Peyer's patch (tissue), 4 donors: Measurements from ENCODE around the gene RFX6. TPM values are rescaled to one million over a fixed set of nuclear protein-coding genes. Genes with fewer than 3 reads are reported as not detected.

Experiments used
- DNase-seq, 3 donors: peaks; one replicate each; pipeline ENCODE4 v3.0.0-alpha.2; 2017 to 2019
- H3K27ac ChIP-seq, 4 donors: fragments of 200-600 bp; sonication (generic); one replicate each; pipeline ENCODE4 v1.5.1; 2016 to 2019
- H3K27me3 ChIP-seq, 2 donors: fragments of 200-600 bp; sonication (generic); one replicate each; pipeline ENCODE4 v1.5.1; 2019
- H3K36me3 ChIP-seq, 3 donors: fragments of 200-600 bp; sonication (generic); one replicate each; pipeline ENCODE4 v1.5.1; 2016 to 2019
- H3K4me1 ChIP-seq, 4 donors: fragments of 200-600 bp; sonication (generic); one replicate each; pipeline ENCODE4 v1.5.1; 2016 to 2019
- H3K4me3 ChIP-seq, 4 donors: fragments of 200-600 bp; sonication (generic); 1 replicate in 3 of 4; 2 replicates in 1 of 4; pipeline ENCODE4 v1.5.1; 2016 to 2019; ENCODE audit warnings: mild to moderate bottlenecking in 1 of 4
- H3K9me3 ChIP-seq, 4 donors: fragments of 200-600 bp; sonication (generic); one replicate each; pipeline ENCODE4 v1.5.1; 2016 to 2019; ENCODE audit warnings: mild to moderate bottlenecking in 1 of 4
- POLR2A ChIP-seq, 2 donors: fragments of 450-650 bp; IDR thresholded peaks; one replicate each; pipeline ENCODE4 v1.5.1; 2017; ENCODE audit warnings: antibody characterized with exemption in 2 of 2, mild to moderate bottlenecking in 2 of 2, moderate library complexity in 2 of 2
- total RNA-seq, 4 donors: library from RNA; depleted of rRNA; stranded (reverse); fragments of >200 nt; gene quantifications; one replicate each; pipeline ENCODE4 v1.1.0, GENCODE V29; 2016
- TF ChIP-seq, protein P1 (sequence below), 6 experiments: fragments of 450-650 bp in 4 of 6; fragments of 200-600 bp in 2 of 6; sonication (generic) in 1 of 6; IDR thresholded peaks; one replicate each; pipeline ENCODE4 v1.5.1; 2017 to 2019; ENCODE audit warnings: antibody characterized with exemption in 6 of 6, mild to moderate bottlenecking in 3 of 6, moderate library complexity in 1 of 6

The RFX6 gene
- total RNA-seq, 4 donors from 2014 or later: 0.83 to 4.4 (median 1.9) TPM

DNA sequence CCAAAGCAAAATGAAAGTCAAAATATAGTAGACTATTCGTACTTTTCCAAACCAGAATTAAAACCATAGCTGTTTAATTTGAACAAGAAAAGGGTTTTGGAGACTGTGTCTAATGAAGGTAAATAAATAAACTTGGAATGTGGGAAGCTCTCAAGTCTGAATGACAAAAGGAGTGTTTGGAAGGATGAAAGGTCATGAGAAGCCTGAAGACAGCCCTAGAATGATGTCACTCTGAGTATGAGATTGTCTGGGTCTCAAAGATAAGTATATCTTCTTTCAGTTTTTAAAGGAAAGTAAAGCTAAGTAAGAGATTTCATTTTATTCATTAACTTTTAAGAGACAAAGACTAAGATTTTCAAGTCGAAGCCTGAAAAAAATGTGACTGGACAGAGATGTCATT, 72.9 kb downstream of the RFX6 start:
- no peak for DNase-seq
- TF ChIP-seq, protein P1, sequence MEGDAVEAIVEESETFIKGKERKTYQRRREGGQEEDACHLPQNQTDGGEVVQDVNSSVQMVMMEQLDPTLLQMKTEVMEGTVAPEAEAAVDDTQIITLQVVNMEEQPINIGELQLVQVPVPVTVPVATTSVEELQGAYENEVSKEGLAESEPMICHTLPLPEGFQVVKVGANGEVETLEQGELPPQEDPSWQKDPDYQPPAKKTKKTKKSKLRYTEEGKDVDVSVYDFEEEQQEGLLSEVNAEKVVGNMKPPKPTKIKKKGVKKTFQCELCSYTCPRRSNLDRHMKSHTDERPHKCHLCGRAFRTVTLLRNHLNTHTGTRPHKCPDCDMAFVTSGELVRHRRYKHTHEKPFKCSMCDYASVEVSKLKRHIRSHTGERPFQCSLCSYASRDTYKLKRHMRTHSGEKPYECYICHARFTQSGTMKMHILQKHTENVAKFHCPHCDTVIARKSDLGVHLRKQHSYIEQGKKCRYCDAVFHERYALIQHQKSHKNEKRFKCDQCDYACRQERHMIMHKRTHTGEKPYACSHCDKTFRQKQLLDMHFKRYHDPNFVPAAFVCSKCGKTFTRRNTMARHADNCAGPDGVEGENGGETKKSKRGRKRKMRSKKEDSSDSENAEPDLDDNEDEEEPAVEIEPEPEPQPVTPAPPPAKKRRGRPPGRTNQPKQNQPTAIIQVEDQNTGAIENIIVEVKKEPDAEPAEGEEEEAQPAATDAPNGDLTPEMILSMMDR (IDR thresholded peaks at IDR 0.05): no peak
- TF ChIP-seq POLR2A (IDR thresholded peaks at IDR 0.05): no peak
- no peaks in the 10 kb centered on the region for H3K36me3 ChIP-seq
- no peak overlapping the region for H3K4me3 ChIP-seq
- no peak overlapping the region for H3K27ac ChIP-seq
- H3K4me1 ChIP-seq: no peaks in the 10 kb centered on the region
- no peaks in the 10 kb centered on the region for H3K9me3 ChIP-seq
- H3K27me3 ChIP-seq: no peaks in the 10 kb centered on the region

DNA sequence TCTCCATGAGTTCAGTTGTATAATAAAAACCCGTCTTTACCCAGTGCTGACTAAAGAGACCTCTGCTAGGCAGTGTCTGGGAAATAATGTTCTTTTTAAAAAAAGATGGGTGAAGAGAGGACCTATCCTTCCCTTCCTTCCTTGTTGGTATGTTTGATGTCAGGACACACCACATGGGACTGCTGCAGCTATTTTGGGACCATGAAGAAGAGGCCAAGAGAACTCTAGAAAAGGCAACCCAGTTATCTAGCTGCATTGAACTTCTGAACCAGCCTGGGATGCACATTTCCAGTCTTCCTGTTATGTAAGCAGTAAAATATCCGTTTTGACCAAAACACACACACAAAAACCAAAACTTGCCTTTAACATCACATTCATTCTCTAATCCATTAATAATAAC, 77.3 kb downstream of the RFX6 start:
- no peak for TF ChIP-seq POLR2A (IDR thresholded peaks at IDR 0.05)
- TF ChIP-seq, protein P1 (IDR thresholded peaks at IDR 0.05): no peak
- Histone ChIP-seq H3K4me3 (no peak overlapping the region), H3K4me1 (no peaks in the 10 kb centered on the region), H3K9me3 (no peaks in the 10 kb centered on the region), H3K27ac (no peak overlapping the region), H3K36me3 (no peaks in the 10 kb centered on the region), H3K27me3 (no peaks in the 10 kb centered on the region)
- no peak for DNase-seq

DNA sequence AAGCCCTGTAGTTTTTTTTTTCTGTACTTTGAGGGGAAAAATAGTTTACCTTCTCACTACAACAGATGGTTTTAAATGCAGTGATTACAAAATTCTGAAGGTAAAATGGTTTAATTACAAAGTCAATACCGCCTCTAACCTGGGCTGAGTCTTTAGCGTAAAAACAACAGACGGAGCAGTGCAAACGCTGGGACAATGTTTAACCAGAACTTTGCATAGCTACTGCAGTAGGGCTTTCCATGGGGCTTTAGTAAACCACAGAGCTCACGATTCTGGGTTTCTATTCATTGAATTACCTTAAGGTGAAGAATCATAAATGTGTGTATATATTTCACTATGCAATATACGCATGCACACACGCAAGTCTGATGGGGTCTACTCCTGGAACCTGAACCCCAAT, 77.9 kb downstream of the RFX6 start:
- no peaks in the 10 kb centered on the region for H3K27me3 ChIP-seq
- no peak overlapping the region for H3K27ac ChIP-seq
- no peaks in the 10 kb centered on the region for H3K4me1 ChIP-seq
- no peak for TF ChIP-seq POLR2A (IDR thresholded peaks at IDR 0.05)
- TF ChIP-seq, protein P1 (IDR thresholded peaks at IDR 0.05): no peak
- no peak for DNase-seq
- no peaks in the 10 kb centered on the region for H3K9me3 ChIP-seq
- no peak overlapping the region for H3K4me3 ChIP-seq
- no peaks in the 10 kb centered on the region for H3K36me3 ChIP-seq

DNA sequence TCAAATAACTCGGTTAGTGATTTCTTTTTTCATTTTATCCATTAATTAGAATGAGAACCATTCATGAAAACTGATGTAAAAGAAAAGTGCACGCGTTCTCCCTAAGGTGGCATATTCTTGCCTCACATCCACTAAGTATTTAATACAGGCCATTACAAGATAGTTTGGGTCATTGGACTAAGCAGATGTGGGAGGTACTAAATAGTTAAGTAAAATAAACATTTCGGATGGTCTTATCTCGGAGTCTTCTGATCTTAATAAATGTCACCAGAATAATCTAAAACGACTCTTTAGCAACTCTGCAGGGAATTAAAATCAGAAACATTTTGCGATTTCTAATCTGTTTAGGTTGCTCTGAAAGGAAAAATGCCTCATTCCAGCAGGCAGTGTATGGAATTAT, 78.7 kb downstream of the RFX6 start:
- H3K36me3 ChIP-seq: no peaks in the 10 kb centered on the region
- TF ChIP-seq, protein P1 (IDR thresholded peaks at IDR 0.05): no peak
- no peak for TF ChIP-seq POLR2A (IDR thresholded peaks at IDR 0.05)
- H3K4me3 ChIP-seq: no peak overlapping the region
- DNase-seq: no peak
- no peaks in the 10 kb centered on the region for H3K9me3 ChIP-seq
- no peaks in the 10 kb centered on the region for H3K27me3 ChIP-seq
- no peak overlapping the region for H3K27ac ChIP-seq
- H3K4me1 ChIP-seq: no peaks in the 10 kb centered on the region

DNA sequence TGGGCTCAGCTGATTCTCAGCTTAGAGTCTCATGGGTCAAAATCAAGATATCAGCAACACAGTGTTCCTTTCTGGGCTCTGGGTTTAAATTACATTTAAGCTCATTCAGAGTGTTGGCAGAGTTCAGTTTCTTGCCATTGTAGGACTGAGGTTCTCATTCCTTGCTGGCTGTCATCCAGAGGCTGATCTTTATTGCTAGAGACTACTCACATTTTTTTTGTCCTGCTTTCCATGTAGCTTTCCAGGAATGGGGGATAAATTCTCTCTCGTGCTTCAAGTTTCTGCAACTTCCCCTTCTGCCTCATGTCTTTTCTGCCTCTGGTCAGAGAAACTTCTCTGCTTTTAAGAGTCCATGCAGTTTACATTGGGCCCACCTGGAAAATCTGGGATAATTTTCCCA, 86.9 kb downstream of the RFX6 start:
- no peaks in the 10 kb centered on the region for H3K4me1 ChIP-seq
- H3K9me3 ChIP-seq: no peaks in the 10 kb centered on the region
- no peaks in the 10 kb centered on the region for H3K27me3 ChIP-seq
- no peak overlapping the region for H3K4me3 ChIP-seq
- no peaks in the 10 kb centered on the region for H3K36me3 ChIP-seq
- TF ChIP-seq POLR2A (IDR thresholded peaks at IDR 0.05): no peak
- TF ChIP-seq, protein P1 (IDR thresholded peaks at IDR 0.05): no peak
- DNase-seq: no peak
- no peak overlapping the region for H3K27ac ChIP-seq
